Effector CD4-positive, alpha-beta T cell (primary cell): ENCODE results near the gene MMADHC.
A peak's percentile ranks its signal among the peaks of the same experiment; 100 is the strongest.
"Not testable (repeated sequence)": the region's sequence is repeated elsewhere in the genome, so short reads cannot be mapped to it uniquely, and the experiment has no call there.

Experiments used
- DNase-seq: peaks from one replicate; pipeline ENCODE4 v3.0.0-alpha.2; 2020

Gene MMADHC

GRCh38 chr2:149594411-149594810 lies 6.8 kb upstream of the MMADHC start:
- DNase-seq, result no peak

GRCh38 chr2:149587950-149588487 lies 444 bp upstream of the MMADHC start:
- no peak for DNase-seq

DNA sequence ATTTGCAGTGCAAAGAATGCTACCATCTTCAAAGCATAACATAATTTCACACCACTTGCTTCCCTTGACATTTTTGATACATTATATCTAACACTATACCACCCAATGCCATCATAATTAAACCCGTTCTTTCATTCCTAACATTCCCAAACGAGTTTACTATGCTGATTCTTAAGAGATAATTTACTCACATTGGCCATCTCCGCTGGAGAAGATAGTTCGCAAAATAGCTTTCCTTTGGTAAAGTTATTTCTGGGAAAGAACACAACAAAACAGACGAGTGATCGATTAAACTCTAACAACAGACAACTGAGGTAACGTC lies 716 bp downstream of the MMADHC start:
- DNase-seq, result no peak

DNA sequence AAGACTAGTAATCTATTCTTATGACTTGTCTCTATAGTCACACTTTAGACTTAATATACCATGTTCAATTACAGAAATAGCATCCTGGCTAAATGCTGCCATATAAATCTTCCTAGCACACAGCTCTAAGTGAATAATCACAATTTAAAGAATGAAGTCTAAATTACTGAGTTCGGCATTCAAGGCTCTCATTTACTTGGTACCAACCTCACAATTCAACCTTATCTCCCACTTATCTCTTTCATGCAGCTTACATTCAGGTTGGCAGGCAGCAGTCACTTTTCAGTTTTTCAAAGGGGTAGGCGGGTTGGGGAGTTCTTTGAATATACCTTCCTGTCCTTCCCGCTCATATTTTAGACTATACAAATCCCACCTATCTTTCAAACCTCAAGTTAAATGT lies 1.5 kb downstream of the MMADHC start:
- DNase-seq, result no peak

GRCh38 chr2:149585166-149585885 lies 2.2 kb downstream of the MMADHC start:
- no peak for DNase-seq

DNA sequence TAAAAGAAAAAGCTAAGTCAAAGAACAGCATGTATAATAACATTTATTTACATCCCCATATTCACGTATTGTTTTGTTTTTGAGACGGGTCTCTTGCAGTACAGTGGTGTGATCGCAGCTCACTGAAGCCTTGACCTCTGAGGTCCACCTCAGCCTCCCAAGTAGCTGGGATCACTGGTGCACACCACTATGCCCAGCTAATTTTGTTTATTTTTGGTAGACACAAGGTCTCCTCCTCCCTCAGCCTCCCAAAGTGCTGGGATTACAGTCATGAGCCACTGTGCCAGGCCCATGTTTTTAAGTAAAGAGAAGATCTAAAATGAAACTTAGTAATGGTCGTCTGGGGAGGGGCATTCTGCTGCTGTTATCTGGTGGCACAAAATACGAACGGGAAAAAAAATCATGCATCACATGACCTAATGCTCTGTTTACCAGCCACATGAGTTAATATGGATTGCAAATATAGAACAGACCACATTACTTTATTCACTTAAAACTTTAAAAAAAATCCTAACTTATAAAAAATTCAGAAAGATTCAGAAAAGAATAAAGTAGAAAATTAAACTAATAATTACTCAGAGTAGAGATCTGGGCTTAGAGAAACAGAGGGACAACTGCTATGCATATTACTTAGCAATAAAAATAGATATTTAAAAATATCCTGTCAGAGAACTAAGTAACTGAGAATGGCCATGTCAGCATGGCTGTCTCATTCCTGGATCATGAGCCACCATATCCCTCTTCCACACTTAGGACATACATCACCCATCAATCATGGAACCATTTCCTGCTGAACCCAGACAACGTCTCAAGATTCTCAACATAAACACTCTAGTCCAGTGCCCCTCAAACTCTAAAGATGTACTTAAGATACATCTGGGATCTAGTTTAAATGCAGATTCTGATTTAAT lies 7.3 kb downstream of the MMADHC start:
- DNase-seq, result no peak

DNA sequence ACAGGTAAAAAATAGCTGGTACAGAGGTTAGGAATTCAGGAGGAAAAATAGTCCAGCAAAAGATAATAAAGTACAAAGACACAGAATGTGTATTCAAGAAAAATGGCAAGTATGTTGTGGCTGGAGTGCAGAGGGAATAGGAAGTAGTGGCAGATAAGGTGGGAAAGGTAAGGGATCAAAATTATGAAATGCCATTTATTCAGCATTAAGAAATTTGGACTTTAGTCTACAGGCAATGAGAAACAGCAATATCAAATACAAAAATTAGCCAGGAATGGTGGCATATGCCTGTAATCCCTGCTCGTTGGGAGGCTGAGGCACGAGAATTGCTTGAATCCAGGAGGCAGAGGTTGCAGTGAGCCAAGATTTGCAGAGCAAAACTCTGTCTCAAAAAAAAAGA lies 10.3 kb downstream of the MMADHC start:
- DNase-seq, result no peak

DNA sequence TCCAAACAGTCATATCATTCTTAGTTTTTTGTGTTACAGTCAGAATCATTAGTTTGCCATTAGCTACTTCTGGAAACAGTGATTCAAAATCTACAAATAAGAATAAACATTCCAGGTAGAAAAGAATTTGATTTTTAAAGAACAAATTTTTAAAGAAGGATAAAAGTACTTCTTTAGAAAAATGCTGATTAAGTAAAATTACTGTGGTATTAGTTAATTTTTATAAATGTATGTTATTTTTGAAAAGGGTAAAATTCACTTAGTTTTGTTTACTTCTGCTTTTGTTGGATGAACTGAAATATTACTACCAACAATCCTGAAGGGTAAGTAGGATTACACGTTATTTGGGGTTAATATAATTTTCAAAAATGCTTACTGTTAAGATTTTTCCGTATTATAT lies 11.8 kb downstream of the MMADHC start:
- DNase-seq, result no peak

- no peak for DNase-seq
Observed at GRCh38 chr2:149575277-149575676, 12.3 kb downstream of the MMADHC start.

DNA sequence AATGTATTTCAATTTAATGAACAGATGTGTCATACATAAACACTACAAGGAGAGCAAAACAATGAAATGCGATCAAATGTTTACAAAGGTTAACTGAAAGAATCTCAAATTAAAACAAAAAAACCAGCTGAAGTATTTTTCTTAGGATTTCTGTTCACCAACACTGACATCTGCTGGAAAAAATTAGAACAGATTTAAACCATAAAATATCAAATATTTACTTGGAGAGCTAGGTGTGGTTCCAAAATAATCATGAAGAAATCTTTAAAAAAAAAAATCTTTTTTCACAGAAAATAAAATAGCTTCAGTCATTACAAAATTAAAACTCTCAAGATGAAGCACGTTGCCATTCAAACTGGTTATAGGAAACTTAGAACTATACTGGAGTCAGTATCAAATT lies 13.8 kb downstream of the MMADHC start:
- DNase-seq, result no peak

DNA sequence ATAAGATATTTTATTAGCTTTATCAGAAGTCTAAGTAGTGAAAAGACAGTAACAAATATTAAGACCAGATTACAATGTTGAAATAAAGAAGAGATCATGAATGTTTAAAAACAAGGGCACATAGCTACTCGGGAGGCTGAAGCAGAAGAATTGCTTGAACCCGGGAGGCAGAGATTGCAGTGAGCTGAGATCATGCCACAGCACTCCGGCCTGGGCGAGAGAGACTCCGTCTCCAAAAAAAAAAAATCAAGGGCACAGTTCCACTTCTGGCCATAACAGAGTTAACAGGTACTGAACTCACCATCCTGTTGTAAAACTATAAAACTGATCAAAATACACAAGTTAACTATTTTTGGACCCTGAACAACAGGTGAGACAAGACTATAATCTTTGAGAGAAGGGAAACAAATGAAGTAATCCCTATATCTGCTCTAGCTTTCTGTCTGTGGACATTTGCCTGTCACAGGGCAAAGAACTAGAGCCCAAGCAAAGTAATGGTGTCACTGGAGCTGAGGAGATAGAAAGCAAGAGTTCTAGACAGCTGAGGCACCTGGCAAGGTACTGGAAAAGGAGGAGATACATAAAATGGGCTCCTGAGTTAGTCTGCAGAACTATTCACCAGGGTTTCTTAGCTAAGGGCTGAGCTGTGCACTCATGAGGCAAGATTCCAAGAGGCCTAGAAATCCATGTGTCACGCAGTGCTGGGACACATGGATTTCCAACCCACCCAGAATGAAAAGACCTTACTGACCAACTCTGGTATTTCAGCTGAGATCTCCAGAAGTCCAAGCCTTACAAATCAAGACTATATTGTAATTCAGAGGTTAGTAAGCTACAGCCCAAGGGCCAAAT lies 15.2 kb downstream of the MMADHC start:
- no peak for DNase-seq

GRCh38 chr2:149568138-149568537 lies 19.4 kb downstream of the MMADHC start:
- DNase-seq, result no peak

GRCh38 chr2:149566652-149567051 lies 20.9 kb downstream of the MMADHC start:
- no peak for DNase-seq

DNA sequence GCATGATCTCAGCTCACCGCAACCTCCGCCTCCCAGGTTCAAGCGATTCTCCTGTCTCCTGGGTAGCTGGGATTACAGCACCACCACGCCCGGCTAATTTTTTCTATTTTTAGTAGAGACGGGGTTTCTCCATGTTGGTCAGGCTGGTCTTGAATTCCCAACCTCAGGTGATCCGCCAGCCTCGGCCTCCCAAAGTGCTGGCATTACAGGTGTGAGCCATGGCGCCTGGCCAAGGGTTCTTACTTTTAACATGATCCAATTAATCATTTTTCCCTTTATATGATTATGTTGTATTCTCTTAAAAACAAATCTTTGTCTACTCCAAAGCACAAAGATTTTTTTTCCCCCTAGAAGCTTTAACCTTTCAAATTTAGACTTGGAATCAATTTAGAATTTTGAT lies 21.9 kb downstream of the MMADHC start:
- not testable (repeated sequence) for DNase-seq

DNA sequence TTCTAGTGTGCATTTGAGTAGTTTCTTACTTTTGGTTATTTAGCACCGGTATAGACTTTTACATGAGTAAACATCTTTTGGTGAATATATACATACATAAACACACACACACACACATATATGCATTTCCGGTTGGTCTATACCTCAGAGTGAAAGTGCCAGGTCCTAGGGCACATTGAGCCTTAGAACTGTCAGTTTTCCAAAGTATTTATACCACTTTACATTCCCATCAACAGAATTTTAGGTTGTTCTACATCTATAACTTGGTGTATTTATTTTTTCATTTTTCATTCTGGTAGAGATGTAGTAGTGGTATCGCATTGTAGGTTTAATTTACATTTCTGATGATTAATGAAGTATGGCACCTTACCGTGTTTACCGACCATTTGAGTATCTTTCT lies 22.6 kb downstream of the MMADHC start:
- DNase-seq, result no peak

GRCh38 chr2:149564097-149564496 lies 23.5 kb downstream of the MMADHC start:
- DNase-seq, result no peak

DNA sequence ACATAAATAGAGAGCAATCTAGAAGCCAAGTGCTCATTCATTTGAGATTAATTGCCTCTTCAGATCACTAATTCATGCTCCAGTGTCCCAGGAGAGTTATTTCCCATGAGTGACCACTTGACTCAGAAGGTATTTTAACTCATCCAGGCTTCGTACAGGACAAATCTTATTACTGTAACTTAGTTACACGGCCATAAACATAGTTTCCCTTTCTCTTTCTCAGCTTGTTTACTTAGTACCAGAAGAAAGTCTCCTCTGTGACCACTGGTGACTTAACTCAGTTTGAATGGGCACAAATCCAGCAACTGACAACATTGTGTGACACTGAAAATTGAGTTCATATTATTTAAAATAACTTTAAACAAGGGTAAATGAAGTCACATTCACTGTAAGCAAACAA lies 25.3 kb downstream of the MMADHC start:
- DNase-seq, result no peak

- DNase-seq, result peak; percentile 16
Observed at GRCh38 chr2:149561309-149561926, 26.2 kb downstream of the MMADHC start.

- DNase-seq, result no peak
Observed at GRCh38 chr2:149559341-149560068, 28.1 kb downstream of the MMADHC start.

- no peak for DNase-seq
Observed at GRCh38 chr2:149556452-149556851, 31.1 kb downstream of the MMADHC start.

DNA sequence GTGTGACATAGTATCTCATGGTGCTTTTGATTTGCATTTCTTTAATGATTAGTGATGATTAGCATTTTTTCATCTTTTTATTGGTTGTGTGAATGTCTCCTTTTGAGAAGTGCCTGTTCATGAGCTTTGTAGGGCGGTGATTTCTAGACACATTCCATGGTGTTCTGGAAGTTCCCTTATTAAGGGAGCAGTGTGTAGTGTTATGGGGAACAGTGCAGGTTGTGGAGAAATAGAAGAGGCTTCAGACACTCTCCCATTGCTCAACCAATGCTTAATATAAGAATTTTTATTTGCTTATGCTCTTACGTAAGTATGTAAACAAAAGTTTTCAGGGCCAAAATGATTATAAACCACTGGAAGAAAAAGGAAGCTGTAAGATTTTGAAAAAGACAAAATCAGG lies 34.7 kb downstream of the MMADHC start:
- no peak for DNase-seq

- no peak for DNase-seq
Observed at GRCh38 chr2:149552226-149552625, 35.3 kb downstream of the MMADHC start.
